Neutrophil (primary cell): Measurements from ENCODE around the gene PIAS4.

Experiments used
- H3K27ac ChIP-seq: fragments of 200-600 bp; sonication (generic); 2 replicates; pipeline ENCODE4 v1.5.1; 2016; ENCODE audit warnings: mild to moderate bottlenecking, moderate library complexity
- H3K27me3 ChIP-seq: fragments of 200-600 bp; sonication (generic); 2 replicates; pipeline ENCODE4 v1.6.0; 2016; ENCODE audit warnings: mild to moderate bottlenecking
- H3K36me3 ChIP-seq: fragments of 200-600 bp; sonication (generic); 2 replicates; pipeline ENCODE4 v1.5.1; 2017
- H3K4me1 ChIP-seq, 2 experiments: fragments of 200-600 bp in 1 of 2; sonication (generic) in 1 of 2; 1 replicate in 1 of 2; 2 replicates in 1 of 2; pipeline versions ENCODE4 v1.5.1 to v1.6.1; 2013 to 2016; ENCODE audit warnings: low read depth in 1 of 2, low read length in 1 of 2, mild to moderate bottlenecking in 1 of 2, moderate library complexity in 1 of 2; ENCODE audit not compliant: control insufficient read depth in 1 of 2, insufficient read depth in 1 of 2
- H3K4me3 ChIP-seq, 2 experiments: fragments of 200-600 bp in 1 of 2; sonication (generic) in 1 of 2; 1 replicate in 1 of 2; 2 replicates in 1 of 2; pipeline ENCODE4 v1.5.1; 2013 to 2016; ENCODE audit warnings: low read depth in 1 of 2, low read length in 1 of 2, mild to moderate bottlenecking in 1 of 2, moderate library complexity in 1 of 2
- H3K9me3 ChIP-seq: fragments of 200-600 bp; sonication (generic); 2 replicates; pipeline ENCODE4 v1.5.1; 2016
- TF ChIP-seq, protein P1 (sequence below): fragments of 200-600 bp; sonication (generic); IDR thresholded peaks from 2 replicates; pipeline ENCODE4 v1.5.1; 2016; ENCODE audit warnings: antibody characterized with exemption

Gene PIAS4

GRCh38 chr19:3981373-3981735 lies 26.2 kb upstream of the PIAS4 start:
- Histone ChIP-seq H3K27ac (no peak overlapping the region), H3K36me3 (peaks cover 75% of the 10 kb centered on the region), H3K4me3 (no peak overlapping the region), H3K27me3 (peaks cover 1% of the 10 kb centered on the region), H3K9me3 (no peaks in the 10 kb centered on the region), H3K4me1 (peaks cover 24 to 26% of the 10 kb centered on the region in 2 experiments)
- TF ChIP-seq, protein P1, sequence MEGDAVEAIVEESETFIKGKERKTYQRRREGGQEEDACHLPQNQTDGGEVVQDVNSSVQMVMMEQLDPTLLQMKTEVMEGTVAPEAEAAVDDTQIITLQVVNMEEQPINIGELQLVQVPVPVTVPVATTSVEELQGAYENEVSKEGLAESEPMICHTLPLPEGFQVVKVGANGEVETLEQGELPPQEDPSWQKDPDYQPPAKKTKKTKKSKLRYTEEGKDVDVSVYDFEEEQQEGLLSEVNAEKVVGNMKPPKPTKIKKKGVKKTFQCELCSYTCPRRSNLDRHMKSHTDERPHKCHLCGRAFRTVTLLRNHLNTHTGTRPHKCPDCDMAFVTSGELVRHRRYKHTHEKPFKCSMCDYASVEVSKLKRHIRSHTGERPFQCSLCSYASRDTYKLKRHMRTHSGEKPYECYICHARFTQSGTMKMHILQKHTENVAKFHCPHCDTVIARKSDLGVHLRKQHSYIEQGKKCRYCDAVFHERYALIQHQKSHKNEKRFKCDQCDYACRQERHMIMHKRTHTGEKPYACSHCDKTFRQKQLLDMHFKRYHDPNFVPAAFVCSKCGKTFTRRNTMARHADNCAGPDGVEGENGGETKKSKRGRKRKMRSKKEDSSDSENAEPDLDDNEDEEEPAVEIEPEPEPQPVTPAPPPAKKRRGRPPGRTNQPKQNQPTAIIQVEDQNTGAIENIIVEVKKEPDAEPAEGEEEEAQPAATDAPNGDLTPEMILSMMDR, result no peak

DNA sequence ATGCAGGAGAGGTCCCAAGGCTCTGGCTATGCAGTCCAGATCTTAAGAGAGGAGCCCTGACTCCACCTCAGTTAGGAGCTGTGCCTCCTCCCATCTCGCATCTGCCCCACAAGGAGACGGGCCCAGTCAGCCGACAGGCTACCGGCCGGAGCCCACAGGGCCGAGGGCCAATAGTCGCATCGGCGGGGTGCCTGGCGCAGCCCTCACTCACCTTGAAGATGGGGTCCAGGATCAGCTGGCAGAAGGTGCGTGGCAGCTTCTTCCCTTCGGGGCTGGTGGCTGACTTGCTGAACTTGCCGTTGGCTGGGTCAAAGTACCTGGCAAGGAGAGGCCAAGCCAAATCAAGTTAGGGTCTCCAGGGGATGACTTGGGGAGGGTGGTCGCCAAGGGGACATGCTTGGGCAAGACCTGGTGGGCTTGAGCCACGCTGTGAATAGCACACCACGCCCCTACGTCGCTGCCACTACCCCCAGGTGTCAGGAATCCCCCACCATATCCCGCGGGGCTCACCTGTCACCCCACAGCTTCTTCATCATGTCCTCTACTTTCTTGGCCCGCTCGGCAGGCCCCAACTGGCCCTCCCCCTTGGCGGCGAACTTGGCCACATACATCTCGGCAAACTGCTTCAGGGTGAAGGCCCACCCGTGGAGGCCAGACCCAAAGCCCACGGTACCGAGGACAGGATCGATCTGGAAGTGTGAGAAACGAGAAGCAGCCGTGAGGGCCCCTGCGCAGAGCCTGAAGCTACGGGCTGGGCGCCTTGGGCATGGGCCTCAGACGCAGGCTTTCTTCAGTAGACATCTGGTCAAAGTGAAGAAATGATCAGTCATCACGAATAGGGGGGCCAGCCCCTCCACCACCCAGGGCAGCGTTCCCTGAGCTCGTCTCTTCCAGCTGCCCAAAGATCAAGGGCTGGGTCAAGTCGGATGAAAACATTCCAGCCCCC lies 25.5 kb upstream of the PIAS4 start:
- Histone ChIP-seq H3K4me3 (no peak overlapping the region), H3K4me1 (peaks cover 31 to 32% of the 10 kb centered on the region in 2 experiments), H3K27me3 (peaks cover 5% of the 10 kb centered on the region), H3K27ac (no peak overlapping the region), H3K9me3 (no peaks in the 10 kb centered on the region), H3K36me3 (peaks cover 69% of the 10 kb centered on the region)
- TF ChIP-seq, protein P1, result no peak

GRCh38 chr19:3982701-3983541 lies 24.6 kb upstream of the PIAS4 start:
- peaks cover 5% of the 10 kb centered on the region for H3K27me3 ChIP-seq
- peaks cover 40 to 42% of the 10 kb centered on the region in 2 experiments for H3K4me1 ChIP-seq
- H3K36me3 ChIP-seq, result peaks cover 59% of the 10 kb centered on the region
- H3K4me3 ChIP-seq, result no peak overlapping the region
- H3K9me3 ChIP-seq, result no peaks in the 10 kb centered on the region
- no peak overlapping the region for H3K27ac ChIP-seq
- TF ChIP-seq, protein P1, result no peak

DNA sequence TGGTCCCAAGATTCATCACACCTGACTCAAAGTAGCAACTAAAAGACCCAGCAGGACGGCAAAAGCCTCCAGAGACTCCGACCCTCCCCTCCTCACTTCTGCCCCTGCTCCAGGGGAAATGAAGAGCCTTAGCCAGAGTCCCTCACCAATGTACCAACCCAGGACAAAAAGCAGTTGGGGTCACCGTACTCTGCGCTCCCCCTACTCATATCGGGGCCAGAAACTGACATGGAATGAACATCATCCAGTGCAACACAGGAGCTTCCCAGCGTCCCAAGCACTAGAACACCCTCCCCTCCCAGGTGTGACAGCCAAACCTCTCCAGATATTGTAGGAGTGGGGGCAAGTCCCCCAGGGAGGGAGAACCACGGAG lies 24.0 kb upstream of the PIAS4 start:
- peaks cover 5% of the 10 kb centered on the region for H3K27me3 ChIP-seq
- H3K36me3 ChIP-seq, result peaks cover 53% of the 10 kb centered on the region
- no peak overlapping the region for H3K4me3 ChIP-seq
- TF ChIP-seq, protein P1, result no peak
- H3K4me1 ChIP-seq, result peaks cover 41 to 46% of the 10 kb centered on the region in 2 experiments
- H3K27ac ChIP-seq, result no peak overlapping the region
- H3K9me3 ChIP-seq, result no peaks in the 10 kb centered on the region

DNA sequence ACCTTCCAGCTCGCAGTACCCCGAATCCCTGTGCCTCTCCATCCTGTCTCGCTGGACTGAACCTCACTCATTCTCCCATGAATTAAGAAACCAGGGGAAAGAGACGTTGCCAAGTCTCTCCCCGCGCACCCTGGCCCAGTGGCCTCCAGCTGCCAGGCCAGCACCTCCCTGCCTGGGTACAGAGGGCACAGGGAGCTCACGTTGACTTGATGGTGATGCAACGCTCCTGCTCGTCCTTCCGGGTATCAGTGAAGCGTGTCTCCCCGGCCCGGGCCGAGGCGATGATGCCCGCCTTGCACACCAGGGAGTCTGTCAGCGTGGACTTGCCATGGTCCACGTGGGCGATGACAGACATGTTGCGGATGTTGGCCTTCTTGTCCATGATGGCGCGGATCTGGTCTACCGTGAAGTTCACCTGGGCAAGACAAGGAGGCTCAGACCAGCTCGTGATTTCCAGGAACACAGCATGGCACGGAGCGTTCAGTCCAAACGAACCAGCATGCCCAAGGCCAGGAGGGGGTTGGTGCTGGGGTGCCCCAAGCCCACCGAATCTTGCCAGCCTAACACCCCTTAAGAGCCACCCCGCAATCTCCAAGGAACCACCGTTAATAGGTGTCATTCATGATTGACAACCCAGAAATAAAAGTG lies 23.5 kb upstream of the PIAS4 start:
- H3K27ac ChIP-seq, result peak overlapping the region; percentile 82
- H3K4me1 ChIP-seq, result peaks cover 41 to 46% of the 10 kb centered on the region in 2 experiments
- H3K36me3 ChIP-seq, result peaks cover 50% of the 10 kb centered on the region

More for the DNA sequence above, 23.5 kb upstream of the PIAS4 start:
- Histone ChIP-seq H3K9me3 (no peaks in the 10 kb centered on the region), H3K27me3 (peaks cover 5% of the 10 kb centered on the region), H3K4me3 (peak overlapping the region; percentile 90 to 95)
- TF ChIP-seq, protein P1, result no peak
